Neural progenitor cell (in vitro differentiated cells): Measurements from ENCODE around the gene MACROD2.

Experiments used
- EZH2 ChIP-seq: fragments of 200-600 bp; sonication (generic); IDR thresholded peaks from 2 replicates; pipeline ENCODE4 v1.6.1; 2017; ENCODE audit warnings: antibody characterized with exemption, mild to moderate bottlenecking, moderate library complexity
- TF ChIP-seq, protein P1 (sequence below): fragments of 200-600 bp; sonication (generic); IDR thresholded peaks from 2 replicates; pipeline ENCODE4 v1.5.1; 2017; ENCODE audit warnings: antibody characterized with exemption, mild to moderate bottlenecking

DNA sequence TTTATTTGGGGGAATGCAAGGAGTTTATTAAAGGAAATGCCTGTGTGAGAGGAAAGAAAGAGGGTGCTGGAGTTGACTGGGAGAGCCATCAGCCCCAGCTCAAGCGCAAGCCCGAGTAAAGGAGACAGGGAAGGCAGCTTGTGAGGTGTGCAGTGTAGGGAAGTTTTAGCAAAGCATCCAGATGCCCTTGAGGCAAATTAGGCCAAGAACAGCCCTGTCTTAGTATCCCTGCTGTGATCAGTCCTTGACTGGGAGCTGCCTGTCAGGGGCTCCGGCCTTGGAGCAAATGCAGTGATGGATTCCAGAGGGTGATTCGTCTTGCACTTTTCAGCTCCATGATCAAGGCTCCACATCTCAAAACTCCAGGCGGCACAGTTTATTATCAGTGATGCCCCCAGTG lies 2016.2 kb downstream of the MACROD2 start:
- TF ChIP-seq, protein P1, sequence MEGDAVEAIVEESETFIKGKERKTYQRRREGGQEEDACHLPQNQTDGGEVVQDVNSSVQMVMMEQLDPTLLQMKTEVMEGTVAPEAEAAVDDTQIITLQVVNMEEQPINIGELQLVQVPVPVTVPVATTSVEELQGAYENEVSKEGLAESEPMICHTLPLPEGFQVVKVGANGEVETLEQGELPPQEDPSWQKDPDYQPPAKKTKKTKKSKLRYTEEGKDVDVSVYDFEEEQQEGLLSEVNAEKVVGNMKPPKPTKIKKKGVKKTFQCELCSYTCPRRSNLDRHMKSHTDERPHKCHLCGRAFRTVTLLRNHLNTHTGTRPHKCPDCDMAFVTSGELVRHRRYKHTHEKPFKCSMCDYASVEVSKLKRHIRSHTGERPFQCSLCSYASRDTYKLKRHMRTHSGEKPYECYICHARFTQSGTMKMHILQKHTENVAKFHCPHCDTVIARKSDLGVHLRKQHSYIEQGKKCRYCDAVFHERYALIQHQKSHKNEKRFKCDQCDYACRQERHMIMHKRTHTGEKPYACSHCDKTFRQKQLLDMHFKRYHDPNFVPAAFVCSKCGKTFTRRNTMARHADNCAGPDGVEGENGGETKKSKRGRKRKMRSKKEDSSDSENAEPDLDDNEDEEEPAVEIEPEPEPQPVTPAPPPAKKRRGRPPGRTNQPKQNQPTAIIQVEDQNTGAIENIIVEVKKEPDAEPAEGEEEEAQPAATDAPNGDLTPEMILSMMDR = no peak
- TF ChIP-seq EZH2 = no peak
